GM18526 (cell line): Measurements from ENCODE around the gene SNX22.

Experiments used
- POLR2A ChIP-seq: IDR thresholded peaks from 3 replicates; pipeline ENCODE4 v1.6.1; 2011; ENCODE audit not compliant: insufficient read length; ENCODE audit errors: extremely low read depth

Gene SNX22

DNA sequence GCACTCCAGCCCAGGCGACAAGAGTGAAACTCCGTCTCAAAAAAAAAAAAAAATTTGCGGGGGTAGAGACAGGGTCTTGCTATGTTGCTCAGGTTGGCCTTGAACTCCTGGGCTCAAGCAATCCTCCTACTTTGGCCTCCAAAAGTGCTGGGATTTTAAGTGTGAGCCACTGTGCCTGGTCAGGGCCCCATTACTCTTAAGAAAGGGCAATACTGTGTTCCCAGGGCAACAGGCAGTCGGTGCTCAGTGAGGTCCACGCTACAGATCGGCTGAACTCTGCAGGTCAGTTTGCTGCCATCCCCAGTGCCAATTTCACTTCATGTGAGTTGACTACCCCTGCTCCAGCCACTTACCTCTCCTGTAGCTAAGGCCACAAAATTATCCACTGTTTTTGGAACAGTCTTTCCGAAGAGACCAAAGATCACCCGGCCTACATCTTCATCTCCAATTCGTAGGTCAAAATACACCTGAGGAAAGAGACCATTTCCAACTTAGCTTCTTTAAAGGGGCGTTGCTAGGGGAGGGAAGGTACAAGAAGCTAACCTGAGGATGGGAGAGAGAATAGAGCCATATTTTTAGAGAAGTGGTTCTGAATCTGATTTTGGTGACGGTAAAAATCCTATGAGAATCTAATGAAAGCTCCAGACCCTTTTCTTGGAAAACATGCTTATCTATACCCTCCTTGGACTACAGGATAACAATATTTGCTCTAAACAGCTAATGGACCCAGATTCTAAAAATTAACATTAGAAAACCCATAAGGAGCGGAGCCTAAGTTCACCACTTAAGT lies 10.4 kb downstream of the SNX22 start:
- TF ChIP-seq POLR2A: no peak

DNA sequence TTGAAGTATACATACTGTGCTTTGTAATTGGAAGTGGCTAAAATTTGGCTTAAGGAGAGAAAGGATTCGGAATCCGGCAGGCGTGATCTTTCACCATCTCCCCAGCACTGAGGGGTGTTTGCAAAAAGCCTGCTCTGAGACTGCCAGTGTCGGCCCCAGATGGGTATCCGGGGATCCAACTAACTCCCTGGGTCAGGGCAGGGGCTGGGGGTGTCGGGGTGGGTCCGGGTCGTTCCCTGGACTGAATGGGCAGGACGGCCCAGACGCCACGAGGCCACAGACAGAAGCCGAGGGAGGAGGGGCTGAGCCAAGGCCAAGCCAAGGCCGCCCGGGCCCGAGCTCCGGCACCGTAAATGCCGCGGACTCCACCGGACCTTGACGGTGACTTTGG lies 10.9 kb downstream of the SNX22 start:
- no peak for TF ChIP-seq POLR2A

DNA sequence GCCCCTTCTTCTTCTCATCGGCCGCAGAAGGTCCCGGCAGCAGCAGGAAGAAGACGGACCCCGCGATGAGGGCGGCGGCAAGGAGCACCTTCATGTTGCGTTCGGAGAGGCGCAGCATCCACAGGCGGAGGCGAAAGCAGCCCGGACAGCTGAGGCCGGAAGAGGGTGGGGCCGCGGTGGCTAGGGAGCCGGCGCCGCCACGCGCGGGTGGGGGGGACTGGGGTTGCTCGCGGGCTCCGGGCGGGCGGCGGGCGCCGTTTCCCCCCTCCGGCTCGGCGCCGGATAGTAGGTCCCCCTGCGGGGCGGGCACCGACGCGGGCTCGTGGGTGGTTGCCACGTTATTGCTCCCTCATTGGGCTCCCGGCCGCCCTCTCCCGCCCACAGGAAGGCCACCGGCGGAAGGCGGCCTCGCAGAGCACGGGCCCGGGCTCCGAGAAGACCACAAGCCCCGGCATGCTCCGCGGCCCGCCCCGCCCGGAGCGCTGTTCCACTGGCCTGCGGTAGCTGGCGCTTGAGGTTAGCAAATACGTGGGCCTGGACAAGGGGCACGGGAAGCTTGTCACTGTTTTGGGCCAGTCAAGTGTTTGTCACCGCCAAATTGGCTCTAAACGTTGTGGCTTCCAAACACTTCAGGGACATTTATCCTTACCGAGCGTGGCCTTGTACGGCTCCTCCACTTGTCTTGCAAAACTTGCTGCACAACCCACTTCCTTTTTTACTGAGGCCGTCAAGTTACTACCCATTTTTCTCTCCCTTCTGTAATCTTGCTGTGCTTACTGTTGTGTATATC lies 11.5 kb downstream of the SNX22 start, which contains the start of gene PPIB:
Gene PPIB (minus strand): TSS at position 154 of the 790 bp plus-strand sequence. CDS start 36 bp downstream, at position 118.
- peak; percentile 93 for TF ChIP-seq POLR2A

DNA sequence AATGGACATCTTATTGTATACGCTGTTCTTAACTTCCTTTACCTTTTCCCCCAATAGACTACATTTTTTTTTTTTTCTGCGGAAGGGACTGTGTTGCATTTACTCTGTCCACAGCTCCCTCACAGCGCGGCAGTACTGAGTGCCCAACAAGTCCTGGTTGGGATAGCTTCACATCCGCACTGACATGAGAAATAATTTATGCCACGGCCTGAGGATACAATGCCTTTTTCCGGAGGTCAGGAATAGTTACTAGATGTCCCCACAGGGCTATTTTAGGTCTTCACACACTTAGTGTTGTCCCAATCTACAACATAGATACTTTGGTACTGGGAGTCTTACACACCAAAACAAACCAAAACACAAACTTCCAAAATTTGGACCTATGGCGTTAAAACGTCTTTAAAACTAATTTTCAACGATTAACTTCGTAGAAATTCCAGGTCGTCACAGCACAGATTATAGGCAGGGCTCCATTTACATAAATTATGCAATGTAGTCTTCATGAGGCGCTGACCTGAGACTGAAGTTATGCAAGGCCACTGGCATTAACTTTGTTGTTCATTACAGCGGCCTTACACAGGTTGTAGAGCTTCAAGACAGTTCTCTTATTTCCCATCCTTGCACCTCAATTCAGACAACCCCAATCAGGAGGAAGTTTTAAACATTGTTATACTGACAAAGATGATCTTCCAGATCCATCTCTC lies 12.3 kb downstream of the SNX22 start:
- TF ChIP-seq POLR2A: no peak

DNA sequence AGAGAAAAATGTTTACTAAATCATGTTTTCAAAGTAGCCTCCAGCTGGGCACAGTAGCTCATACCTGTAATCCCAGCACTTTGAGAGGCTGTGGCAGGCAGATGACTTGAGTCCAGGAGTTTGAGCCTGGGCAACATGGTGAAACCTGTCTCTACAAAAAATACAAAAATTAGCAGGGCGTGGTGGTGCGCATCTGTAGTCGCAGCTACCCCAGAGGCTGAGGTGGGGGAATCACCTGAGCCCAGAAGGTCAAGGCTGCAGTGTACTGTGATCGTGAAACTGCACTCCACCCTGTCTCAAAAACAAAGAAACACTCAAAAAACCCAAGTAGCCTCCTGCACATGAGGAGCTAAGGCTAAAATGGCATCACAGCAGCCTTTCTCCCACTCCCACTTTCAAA lies 12.9 kb downstream of the SNX22 start:
- TF ChIP-seq POLR2A: no peak

DNA sequence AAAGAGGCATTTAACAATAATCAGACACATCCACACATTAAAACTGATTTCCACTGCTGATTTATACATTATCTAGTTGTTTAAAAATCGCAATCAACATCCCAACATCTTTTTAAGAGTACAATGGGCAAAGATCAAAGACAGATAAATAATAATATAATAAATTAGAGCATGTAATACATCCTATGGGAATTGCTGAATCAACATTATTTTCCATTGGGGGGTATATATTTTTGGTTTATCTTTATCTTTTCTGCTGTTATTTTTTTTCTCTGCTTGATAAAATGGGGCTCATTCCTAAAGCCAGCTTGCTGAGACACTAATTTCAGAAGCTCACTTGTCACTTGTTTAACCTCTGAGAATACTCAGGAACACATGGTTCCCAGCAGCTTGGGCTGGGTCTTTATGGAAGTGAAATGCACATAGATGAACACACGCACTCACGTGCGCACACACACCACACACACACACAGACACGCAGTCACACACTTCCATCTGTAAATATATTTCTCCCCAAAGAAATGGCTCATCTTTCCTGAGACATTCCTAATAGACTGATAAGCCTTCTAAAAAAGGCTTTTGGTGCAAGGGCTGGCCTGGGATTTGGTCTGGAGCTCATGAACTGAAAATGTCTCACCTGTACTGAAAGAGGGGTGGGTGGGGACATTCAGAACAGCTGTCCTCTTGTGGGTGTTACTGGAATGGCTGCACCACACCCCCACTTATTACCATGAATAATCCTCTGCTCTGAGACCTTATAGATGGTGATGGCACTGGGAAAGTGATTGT lies 14.8 kb downstream of the SNX22 start:
- no peak for TF ChIP-seq POLR2A

DNA sequence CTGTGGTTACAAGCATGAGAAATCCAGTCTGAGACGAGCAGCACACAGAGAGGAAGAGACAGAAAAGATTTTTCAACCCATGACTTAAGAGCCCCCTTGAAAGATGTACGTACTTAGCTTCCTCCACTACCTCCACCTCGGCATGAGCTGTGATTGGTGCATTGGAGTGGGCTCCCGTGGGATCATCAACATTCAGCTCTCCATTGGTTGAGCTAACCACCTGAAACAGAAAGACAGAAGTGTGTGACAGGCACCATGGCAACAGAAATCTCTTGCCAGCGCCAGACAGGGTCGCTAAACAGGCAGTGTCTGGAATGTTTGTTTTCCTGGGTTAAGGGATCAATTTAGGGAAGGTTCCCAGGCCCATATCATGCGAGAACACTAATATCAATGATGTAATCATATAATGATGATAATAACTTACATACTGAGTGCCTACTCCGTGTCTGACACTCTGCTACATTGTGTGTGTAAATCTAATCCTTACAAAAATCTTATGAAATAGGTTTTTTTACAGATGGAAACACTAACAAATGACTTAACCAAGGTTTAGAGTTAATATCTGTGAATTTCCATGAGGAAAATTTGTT lies 28.8 kb downstream of the SNX22 start:
- no peak for TF ChIP-seq POLR2A

DNA sequence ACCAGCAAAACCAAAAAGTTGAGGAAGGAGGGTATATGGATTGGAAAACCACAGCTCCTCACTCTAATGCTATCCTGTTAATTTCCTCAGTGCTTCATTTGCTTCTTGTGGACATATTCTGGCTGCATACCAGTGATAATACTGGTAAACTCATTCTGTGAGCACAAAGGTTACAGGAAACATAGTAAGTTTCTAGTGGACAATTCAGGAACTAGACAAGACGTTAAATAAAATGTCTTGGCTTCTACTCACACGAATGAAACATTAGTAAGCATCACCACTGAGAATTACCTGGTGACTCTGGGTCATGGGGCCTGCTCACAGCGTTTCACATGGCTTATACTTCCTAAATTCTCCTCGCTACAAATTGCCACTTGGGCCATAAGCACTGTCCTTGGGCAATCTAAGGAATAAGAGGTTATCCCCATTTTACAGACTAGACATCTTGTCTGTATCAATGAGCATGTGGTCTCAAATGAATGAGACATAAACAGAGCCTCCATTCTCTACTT lies 31.4 kb downstream of the SNX22 start:
- no peak for TF ChIP-seq POLR2A

DNA sequence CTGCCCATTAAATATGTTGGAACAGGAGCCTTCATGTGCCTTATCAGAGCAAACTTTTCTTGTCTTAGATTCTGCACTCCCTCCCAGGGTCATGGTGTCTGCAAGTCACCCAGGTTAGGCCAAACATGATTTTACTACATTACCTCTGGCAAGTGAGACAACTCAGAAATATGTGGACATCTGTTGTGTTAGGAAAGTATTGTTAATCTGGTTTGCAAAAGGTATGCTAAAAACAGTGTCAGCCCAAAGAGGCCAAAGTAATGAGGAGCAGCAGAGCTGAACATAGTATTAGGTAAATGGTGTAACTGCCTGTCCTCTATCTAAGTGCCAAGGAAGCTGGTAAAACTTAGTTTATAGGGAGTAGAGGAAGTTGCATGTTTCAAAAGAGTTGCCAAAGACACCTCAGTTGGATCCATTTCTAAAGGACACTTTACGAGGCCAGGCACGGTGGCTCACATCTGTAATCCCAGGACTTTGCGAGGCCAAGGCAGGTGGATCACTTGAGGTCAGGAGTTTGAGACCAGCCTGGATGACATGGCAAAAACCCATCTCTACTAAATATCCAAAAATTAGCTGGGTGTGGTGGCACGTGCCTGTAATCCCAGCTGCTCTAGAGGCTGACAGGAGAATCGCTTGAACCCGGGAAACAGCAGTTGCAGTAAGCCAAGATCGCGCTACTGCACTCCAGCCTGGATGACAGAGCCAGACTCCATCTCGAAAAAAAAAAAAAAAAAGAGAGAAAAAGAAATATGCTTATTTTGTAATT lies 33.8 kb downstream of the SNX22 start:
- TF ChIP-seq POLR2A: no peak

DNA sequence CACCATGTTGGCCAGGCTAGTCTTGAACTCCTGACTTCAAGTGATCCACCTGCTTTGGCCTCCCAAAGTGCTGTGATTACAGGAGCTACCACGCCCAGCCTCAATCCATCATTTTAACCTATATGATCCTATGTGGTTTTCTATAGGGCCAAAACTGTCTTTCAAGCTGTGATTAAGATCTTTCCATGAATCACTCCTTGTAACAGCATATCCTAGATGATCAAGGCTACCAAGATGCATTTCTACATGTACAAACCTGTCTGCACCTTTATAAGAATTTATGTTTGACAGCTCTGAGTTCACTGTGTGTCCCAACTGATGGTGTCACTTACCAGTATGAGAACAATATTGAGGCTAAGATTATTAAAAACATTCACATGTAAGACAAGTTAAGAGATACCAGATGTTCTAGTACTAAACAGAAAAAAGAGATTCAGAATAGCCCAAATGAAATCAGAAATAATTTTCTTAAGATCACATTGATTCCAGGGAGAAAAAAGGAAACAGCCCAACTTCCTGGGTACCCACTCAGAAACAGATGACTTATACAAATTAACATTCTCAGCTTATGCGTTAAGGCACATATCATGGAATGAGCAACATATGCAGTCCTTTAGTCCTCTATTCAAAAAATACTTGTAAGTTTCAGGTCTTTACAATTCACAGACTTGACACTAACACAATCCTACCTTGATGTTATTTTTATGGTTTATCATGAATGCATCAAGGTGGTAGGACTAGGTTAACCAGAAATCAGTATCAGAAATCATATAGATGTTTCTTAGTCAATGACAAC lies 36.1 kb downstream of the SNX22 start:
- no peak for TF ChIP-seq POLR2A

DNA sequence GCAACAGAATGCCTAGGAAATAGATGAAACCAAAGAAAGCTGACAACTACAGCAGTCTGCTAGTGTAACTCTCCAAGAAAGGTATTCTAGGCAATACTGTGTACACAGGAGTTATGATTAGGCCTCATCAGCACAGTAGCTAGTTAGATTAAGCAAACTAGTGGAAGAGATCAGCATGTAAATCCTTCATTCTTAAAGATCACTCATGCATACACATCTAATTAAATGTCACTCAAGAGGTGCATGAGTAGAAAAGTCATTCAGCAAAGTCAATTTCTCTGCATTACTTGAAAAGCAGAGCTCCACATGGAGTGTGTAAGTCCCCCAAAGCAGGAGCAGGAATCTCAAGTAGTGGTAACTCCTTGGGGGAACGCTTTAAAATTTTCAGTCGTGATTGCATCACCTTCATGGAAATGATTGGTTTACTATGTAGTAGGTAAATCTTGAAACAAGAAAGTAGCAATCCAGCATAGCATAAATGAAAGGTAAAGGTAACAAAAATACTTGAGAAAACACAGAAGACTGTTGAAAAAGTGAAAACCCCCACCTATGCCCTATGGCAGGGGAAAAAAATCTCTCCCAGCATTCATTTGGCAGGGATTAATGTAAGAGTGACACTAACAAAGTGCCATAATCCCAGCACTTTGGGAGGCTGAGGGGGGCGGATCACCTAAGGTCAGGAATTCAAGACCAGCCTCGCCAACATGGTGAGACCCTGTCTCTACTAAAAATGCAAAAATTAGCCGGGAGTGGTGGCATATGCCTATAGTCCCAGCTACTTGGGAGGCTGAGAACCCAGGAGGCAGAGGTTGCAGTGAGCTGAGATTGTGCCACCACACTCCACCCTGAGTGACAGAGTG lies 40.7 kb downstream of the SNX22 start:
- TF ChIP-seq POLR2A: no peak

DNA sequence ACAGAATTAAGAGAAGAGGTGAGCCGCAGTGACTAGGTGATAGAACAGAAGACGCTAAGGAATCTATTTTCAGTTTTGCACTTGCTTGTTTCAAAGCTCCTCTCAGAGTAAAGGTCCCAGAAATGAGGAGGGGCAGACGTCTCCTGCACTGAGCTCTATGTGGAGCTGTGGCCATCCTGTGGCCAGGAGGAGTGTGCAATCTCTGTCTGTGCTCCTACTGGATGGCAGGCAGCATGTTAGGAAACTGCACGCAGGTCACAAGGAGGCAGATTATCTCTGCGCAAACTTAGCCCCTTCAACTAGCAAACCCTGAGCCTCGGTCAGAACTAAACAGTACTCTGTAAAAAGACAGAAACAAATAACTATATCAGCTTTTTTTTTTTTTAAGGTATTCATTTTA lies 42.4 kb downstream of the SNX22 start:
- no peak for TF ChIP-seq POLR2A

DNA sequence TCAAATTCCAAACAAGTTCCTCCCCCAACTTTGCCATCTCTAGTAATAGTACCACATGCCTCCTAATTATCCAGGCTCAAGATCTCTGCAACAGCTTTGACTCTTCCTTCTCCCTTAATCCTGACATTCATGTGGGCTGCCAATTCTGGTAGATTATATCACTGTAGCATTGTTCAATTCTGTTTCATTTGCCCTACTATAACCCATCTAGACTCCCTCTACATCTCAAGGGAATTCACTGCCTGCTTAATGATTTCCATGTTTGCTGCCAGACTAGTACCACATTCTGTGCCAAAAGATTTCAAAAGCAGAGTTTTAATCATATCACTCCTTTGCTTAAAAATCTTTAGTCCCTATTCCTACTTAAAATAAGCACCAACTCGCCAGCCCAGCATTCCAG lies 45.9 kb downstream of the SNX22 start:
- TF ChIP-seq POLR2A: no peak
